NCI-H1436 treated with DMSO at 0.1 percent for 48 hours (cell line): ENCODE data around the gene CDC42BPA.
"Not testable (repeated sequence)": the region's sequence is repeated elsewhere in the genome, so short reads cannot be mapped to it uniquely, and the experiment has no call there.

Source experiments
- DNase-seq: peaks from one replicate; lab custom pipeline; 2025; lab: John Stamatoyannopoulos, UW

The CDC42BPA gene

DNA sequence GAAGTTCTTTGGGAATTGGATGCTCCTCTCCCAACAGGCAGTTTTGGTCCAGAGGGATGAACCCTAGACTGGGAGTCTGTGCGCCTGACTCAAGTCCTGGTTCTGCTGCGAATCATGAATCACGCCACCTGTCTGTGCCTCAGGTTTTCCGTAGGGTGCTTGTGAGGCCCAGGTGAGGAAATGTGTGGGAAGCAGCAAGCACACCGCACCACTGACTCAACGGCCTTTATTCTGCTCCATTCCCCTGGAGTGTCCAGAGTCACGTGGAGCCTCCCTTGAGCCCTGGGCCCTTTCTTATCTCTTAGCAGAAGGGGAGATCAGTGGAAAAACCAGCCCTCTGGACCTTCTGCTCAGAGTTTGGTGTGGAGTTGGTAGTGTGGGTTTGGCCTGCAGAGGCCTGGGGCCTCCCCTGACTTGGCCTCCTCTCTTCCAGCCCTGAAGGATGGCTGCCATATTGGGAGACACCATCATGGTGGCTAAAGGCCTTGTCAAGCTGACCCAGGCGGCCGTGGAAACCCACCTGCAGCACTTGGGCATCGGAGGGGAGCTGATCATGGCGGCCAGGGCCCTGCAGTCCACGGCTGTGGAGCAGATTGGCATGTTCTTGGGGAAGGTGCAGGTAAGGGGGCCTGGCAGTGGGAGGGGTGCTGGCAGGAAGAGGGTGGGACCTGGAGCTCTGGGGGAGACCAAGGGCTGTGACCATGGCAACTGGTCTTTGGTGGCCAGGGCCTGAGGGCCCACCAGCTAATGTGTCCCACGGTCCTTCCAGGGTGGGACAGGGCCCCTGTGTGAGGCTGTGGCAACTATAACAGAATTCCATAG lies 357.1 kb downstream of the CDC42BPA start:
- DNase-seq, result no peak

DNA sequence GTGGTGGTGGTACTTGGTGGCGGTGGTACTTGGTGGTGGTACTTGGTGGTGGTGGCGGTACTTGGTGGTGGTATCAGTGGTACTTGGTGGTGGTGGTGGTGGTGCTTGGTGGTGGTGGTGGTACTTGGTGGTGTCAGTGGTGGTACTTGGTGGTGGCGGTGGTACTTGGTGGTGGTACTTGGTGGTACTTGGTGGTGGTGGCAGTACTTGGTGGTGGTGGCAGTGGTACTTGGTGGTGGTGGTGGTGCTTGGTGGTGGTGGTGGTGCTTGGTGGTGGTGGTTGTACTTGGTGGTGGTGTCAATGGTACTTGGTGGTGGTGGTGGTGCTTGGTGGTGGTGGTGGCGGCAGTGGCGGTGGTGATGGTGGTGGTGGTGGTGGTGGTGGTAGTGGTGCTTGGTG lies 358.0 kb downstream of the CDC42BPA start:
- no peak for DNase-seq

DNA sequence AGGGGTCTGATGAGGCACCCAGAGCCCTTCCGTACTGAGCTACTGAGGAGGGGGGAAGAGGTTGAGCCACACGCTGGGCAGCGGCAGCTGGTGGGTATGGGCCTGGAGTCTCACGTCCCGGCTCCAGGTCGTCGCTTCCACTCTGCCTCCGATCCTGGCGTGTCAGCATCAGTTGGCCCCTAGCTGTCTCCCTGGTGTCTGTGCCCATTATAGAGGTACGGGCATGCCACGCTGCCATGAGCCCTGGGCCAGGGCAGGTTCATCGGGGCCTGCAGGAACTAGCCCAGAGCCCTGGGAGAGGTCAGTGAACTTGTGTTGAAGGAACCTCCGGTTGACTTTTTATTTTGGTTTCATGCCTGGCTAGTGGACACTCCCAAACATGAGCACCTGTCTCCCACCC lies 360.0 kb downstream of the CDC42BPA start:
- DNase-seq, result no peak

DNA sequence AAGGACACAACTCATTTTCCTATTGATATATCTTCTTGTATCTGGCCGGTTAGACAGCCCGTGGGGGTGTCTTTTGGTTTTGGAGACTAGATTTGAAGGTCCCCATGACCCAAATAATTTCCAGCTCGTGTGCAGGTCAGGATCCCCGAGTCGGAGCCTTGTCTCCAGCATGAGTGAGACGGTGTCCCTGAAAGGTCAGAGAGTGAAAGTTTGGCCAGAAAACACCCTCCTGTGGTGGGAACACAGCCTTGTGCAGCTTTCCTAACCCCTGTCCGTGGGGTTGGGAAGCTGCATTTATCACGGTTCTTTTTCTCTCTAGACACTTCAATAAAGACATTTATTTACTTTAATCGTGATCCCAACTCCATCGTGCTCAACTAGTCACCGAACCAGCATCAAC lies 360.6 kb downstream of the CDC42BPA start:
- DNase-seq, result no peak

DNA sequence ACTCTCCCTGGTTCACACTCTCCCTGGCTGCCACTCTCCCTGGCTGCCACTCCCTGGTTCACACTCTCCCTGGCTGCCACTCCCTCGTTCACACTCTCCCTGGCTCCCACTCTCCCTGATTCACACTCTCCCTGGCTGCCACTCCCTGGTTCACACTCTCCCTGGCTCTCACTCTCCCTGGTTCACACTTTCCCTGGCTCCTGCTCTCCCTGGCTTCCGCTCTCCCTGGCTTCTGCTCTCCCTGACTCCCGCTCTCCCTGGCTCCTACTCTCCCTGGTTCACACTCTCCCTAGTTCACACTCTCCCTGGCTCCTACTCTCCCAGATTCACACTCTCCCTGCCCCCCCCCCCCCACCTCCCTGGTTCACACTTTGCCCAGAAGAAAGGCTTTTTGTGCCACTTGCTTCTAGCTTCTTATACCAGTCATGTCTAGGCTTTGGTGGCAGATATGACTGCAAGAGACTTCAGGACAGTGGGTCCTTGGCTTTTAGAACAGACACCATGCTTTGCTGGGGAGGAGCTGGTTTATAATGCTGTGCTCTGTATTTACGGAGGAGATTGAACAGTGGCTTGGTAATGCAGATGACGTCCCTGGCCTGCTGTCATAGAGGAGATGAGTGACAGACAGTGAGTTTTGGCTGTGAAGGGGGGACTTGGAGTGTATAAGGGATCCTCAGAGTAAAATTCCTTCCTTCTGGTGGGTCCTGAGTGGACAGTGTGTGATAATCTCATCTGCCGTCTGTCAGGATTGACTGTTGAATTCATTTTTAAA lies 361.2 kb downstream of the CDC42BPA start:
- no peak for DNase-seq

DNA sequence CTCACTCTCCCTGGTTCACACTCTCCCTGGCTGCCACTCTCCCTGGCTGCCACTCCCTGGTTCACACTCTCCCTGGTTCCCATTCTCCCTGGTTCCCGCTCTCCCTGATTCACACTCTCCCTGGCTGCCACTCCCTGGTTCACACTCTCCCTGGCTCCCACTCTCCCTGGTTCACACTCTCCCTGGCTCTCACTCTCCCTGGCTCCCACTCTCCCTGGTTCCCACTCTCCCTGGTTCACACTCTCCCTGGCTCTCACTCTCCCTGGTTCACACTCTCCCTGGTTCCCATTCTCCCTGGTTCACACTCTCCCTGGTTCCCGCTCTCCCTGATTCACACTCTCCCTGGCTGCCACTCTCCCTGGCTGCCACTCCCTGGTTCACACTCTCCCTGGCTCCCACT lies 362.4 kb downstream of the CDC42BPA start:
- DNase-seq, result not testable (repeated sequence)

DNA sequence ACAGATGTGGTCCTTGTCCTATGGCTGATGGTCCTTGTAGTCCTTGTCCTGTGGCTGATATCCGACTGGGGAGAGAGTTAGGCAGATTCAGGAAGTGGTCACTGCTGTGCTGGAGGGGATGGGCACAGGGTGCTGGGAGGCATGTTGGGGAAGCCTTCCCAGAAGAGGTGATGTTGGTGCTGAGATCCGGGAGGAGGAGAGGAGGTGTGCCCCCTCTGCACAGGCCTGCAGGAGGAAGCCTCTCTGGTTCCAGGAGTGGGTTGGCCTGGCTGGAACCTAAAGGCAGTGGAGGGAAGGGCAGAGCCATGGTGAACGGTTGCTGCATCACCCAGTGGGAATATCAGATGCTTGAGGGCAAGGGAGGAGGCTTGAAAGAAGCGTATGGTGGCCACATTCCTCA lies 363.5 kb downstream of the CDC42BPA start:
- no peak for DNase-seq

DNA sequence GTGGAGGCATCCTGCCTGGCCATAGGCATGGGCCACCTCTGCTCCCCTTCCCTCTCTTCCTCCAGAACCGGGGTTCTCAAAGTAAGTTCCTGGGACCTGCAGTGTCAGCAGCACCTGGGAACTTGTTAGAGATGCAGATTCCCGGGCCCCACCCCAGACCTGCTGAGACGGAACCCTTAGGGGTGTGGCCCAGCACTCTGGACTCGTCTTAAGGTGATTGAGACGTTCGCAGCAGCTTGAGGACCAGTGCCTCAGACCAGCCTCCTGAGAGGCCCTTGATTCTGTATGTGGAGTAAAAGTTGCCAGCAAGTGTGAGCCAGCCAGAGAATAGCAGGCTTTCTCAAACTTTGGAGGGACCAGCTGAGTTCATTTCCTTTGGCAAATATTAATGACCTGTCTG lies 364.0 kb downstream of the CDC42BPA start:
- DNase-seq, result no peak

DNA sequence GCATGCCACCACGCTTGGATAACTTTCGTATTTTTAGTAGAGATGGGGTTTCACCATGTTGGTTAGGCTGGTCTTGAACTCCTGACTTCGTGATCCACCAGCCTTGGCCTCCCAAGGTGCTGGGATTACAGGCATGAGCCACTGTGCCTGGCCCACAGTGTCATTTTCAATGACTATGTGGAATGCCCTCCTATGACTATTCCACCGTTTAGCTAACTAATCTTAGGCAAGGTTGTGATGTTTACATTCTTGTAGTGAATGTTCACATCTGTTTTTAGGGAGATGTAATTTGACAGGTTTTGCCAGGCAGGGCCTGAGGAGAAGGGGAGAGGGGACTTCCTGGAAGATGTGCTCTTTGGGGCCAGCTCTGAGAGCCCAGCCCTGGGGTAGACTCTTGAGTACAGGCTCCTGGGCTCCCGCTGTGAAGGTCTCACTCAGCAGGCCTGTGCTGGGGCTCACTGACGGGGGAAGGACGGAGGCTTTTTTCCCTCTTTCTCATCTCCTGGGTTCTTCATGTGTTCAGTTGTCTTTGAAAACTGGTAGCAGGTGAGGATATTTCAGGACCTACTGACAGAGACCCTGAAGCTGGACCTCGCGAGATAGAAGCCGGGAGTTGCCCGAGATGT lies 365.0 kb downstream of the CDC42BPA start:
- DNase-seq, result no peak

DNA sequence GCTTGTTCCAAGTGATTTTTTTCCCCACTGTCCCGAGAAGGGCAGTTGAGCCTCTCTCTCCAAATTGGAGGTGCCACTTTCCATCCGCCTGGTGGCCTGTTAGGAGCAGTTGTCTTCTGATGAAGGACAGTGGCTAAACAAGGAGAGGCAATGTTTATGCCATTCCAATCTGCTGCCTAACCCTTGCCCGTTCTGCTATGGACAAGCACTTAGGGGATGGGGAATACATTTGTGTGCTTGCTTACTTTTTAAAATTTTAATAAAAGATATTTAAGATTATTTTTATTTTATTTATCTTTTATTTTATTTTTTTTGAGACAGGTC lies 366.2 kb downstream of the CDC42BPA start:
- DNase-seq, result no peak

DNA sequence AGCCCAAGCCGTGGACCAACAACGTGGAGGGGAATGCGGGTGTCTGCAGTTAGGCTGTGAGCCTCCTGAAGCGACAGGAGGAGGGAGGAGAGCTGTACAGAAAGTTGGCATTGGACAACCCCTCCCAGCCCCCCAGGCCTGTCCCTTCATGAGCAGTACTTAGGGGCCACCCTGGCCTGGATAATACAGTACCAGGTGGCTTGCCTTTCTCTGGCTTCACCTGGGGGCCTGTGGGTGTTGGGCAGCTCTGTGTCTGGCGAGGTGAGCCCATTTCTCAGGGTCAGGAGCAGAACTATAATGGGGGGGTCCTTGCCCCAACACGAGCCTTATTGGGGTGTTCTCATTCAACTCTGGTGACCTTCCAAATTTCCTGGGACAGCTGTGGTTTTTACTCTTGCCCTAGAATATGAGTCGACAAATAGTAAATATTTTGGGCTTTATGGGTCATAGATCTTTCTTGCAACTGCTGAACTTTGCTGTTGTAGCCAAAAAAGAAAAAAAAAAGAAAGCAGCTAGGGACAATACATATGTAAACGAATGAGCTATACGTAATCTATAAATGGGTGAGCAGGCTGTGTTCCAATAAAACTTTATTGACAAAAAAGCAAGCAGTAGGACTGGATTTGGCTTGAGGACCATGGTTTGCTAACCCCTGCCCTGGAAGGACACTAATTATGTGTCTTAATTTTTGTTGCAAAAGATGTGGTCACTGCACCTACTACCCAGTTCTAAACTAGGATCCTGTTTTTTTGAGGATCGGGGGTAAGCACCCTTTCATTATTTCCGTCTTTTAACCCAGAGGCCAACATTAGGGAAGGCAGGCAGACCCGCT lies 366.8 kb downstream of the CDC42BPA start:
- DNase-seq, result no peak

DNA sequence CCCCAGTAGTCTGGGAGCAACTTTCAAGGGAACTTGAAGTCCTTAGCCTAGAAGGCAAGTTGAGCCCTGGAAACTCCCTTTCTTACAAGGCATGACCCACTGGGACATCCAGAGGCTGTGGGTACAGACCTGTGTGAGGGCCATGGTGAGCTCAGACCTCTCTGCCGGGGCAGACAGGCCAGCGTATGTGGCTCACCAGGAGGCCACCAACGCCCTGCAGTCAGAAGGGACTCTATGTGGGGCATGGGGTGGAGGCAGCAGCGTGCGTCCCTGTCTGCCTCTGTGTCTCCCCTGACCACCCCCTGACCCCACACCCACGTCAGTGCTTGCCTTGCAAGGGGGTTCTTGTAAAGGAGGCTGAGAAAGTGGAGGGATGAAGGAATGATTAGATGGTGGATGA lies 367.4 kb downstream of the CDC42BPA start:
- DNase-seq, result no peak

DNA sequence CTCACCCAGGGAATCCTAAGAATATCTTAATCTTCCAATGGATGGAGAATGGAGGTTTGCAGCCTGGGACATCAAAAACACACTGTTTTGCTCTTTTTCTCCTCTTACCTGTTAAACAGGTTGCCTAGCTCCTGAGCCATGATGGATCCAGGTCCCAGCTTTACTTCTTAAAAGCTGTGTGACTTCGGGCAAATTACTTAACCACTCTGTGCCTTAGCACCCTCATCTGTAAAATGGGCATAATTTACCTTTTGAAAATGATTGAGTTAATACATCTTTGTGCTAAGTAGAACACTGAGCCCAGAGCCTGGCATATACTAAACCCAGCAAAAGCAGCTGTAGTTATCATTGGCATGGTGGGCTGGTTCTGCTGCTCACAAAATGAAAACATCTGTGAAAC lies 368.0 kb downstream of the CDC42BPA start:
- no peak for DNase-seq

DNA sequence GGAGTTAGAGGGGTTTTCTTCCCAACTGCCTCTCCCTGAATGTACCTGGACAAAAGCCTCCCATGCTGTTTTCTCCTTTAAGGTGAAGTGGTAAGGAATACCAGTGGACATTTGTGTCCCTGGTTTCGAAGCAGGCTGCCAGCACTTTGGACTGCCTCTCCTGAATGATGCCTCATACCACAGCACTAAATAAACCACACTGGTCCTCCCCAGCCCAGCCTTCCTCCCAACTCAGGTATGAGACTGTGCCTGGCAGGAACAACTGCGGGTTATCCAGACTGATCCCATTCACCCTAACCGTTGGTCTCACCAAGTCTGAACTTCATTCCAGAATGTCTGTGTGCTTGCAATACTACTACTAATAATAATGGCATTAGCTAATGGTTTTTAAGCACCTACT lies 368.9 kb downstream of the CDC42BPA start:
- DNase-seq, result no peak

DNA sequence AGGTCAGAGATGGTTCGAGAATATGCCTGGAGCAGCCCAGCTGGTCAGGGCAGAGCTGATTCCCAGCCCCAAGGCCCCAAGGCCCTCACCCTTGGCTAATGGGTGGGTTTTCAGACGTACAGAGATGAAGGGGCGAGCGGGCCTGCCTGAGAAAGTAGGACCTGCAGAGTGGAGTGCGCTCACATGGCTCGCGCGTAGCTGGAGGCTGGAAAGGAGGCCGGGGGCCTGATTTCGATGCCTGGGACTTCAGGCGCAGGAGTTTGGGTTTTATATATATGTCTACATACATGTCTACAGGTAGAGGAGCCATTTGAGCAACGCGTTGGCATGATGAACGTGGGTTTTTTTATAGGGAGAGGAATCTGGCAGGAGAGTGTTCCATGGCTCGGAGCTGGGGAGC lies 369.3 kb downstream of the CDC42BPA start:
- no peak for DNase-seq

DNA sequence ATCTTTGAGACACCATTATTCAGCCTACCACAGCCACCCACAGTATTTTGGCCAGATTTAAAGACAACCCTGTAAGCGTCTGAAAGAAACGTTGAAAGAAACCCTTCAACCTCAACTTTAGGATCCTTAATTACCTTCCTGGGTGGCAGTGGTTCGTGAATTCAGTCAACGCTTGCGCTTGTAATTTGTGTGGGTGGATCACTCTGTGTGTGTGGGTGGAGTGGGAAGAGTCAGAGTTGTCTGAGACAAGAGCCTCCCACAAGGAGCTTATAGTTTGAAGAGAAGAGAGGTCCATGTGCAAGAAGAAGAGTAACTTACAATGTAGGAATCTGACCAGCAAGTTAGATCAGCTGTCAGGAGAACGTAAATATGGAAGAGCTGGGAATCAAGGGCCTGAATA lies 369.8 kb downstream of the CDC42BPA start:
- DNase-seq, result no peak

DNA sequence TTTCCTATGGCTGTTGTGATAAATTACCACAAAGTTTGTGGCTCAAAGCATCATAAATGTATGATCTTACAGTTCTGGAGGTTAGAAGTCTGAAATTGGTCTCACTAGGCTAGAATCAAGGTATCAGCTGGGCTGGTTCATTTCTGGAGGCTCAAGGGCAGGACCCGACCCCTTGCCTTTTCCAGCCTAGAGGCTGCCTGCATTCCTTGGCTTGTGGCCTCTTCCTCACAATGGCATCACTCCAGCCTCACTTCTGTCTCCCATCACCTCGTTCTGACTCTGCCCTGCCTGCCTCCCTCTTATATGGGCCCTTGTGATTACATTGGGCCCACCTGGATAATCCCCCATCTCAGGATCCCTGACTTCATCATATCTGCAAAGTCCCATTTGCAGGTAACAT lies 370.2 kb downstream of the CDC42BPA start:
- DNase-seq, result no peak

DNA sequence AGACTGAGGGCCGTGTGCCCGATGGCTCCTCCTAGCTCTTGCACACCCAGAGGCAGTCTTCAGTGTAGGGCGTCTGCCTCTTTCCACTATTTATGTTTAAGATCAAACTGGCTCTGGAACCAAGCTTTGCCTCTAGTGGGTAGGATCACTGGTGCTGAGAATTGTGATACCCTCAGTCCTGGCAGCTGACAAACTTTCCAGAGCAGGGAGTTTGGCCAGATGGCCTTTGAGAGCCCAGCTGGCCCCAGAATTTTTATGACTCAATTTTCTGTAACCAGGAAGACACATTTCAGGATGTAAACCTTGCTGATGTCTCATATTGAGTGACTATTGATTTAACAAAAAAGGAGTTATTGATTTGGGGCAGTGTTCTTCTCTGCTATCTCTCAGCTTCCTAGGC lies 371.5 kb downstream of the CDC42BPA start:
- no peak for DNase-seq

DNA sequence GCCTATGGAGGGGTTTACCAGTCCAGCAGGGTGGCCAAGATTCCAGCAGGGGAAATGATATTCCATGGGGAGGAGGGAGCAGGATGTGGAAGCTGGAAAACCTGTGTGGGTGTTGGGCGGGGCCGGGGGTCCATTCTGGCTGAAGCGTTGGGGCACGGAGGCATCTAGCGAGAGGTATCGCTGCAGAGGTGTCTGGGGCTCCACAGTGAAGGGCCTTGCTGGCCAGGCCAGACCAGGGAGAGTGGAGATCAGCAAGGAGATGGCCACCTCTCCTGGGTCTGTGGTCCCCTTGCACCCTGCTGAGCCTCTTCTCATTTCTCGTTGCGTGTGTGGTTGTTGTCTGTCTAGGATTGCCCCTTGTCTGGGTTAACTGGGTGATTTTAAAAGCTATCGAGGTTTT lies 372.0 kb downstream of the CDC42BPA start:
- DNase-seq, result no peak

DNA sequence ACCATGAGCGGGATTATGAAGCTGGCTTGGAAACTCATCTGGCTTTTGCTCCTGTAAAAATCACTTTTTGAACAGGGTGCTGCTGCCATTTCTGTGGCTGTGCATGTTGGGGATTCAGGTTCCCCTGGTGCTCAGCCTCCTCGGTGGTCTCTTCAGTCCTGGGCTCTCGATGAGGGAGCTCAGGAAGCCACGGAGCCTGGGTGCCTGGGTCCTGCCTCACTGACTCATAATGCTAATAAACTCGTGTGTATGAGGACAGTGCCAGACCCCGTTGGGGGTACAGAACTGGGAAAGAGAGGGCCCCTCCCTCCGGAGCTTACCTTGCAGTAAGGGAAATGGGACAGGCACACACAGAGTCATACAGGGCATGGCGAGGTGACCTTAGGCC lies 372.4 kb downstream of the CDC42BPA start:
- no peak for DNase-seq

DNA sequence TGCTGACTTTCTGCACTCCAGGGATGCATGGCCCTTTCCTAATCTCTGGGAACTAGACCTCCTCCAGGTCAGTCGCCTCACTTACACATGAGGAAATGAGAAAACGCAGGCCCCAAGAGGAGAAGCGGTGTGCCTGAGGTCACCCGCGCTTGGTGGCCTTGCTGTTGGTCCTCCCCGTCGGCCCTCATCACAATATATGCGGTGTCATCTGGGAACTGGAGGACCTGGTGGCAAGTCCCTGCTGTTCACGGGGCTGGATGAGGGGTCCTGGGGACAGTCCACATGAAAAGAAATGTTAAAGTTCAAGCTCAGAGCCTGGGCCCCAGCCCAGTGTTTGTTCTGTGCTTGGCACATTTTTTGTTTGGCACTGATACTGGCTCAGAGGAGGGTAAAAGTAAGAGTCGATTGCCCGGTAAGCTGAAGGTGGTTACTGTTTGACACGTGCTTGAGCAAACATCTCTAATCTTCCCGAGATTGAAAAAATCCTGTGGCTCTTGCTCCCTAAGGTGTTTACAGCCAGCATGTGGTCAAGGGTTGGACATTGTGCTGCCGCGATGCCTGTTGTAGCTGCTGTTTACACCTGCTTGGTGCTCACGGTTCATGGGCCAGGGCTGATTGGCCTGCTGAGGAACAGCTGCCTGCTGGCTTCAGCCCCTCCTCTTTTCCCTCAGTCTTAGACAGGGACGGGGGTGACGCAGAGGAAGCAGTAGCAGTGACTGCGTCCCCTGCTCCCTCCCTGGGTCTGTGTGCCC lies 373.0 kb downstream of the CDC42BPA start:
- no peak for DNase-seq

DNA sequence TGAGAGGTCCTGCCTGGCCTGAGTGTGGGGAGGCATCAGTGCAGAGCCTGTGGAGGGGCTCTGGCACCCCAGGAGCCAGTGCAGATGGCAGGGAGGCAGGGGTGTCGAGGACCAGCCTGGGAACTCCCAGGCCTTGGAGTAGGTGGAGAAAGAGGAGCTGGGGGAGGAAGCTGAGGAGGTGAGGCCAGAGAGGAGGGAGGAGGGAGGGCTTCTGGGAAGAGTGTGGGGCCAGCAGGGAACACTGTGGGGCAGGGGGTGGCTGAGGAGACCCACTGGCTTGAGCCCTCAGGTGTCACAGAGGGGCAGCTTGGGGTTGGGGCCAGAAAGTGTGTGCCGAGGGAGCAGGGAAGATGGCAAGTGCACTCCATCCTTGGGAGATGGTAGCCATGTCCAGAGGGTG lies 374.4 kb downstream of the CDC42BPA start:
- no peak for DNase-seq
